Keratinocyte (primary cell): ENCODE data around the gene NINJ2. TPM values are rescaled to one million over a fixed set of nuclear protein-coding genes. Genes with fewer than 3 reads are reported as not detected.

ENCODE experiments used
- DNase-seq: peaks from one replicate; pipeline ENCODE4 v3.0.0-alpha.2; 2011; ENCODE audit warnings: low read depth, missing footprints, low spot score
- FAIRE-seq: peaks from 2 replicates; lab custom pipeline; 2011; peaks lifted over from hg19 to GRCh38; lab: Jason Lieb, UNC
- H2AFZ ChIP-seq: 2 replicates; pipeline ENCODE4 v1.6.0; 2012; ENCODE audit warnings: low read length, control low read depth, inconsistent platforms; ENCODE audit not compliant: control insufficient read depth
- H3K27ac ChIP-seq: 2 replicates; pipeline ENCODE4 v1.5.1; 2011; ENCODE audit warnings: low read length; ENCODE audit not compliant: control insufficient read depth, insufficient read depth
- H3K27me3 ChIP-seq: 3 replicates; pipeline ENCODE4 v1.6.0; 2011; ENCODE audit warnings: low read length; ENCODE audit not compliant: control insufficient read depth, insufficient read depth; ENCODE audit errors: extremely low read depth
- H3K36me3 ChIP-seq, 2 experiments: 2 replicates in 1 of 2; 3 replicates in 1 of 2; pipeline ENCODE4 v1.5.1; 2011; ENCODE audit warnings: low read length in 2 of 2, mild to moderate bottlenecking in 1 of 2; ENCODE audit not compliant: control insufficient read depth in 2 of 2, insufficient read depth in 2 of 2; ENCODE audit errors: extremely low read depth in 1 of 2
- H3K4me1 ChIP-seq: 3 replicates; pipeline ENCODE4 v1.5.1; 2011; ENCODE audit warnings: low read length; ENCODE audit not compliant: control insufficient read depth, insufficient read depth; ENCODE audit errors: extremely low read depth
- H3K4me2 ChIP-seq: 3 replicates; pipeline ENCODE4 v1.6.0; 2011; ENCODE audit warnings: low read depth, low read length; ENCODE audit not compliant: control insufficient read depth, insufficient read depth; ENCODE audit errors: extremely low read depth
- H3K4me3 ChIP-seq, 3 experiments: fragments of 200-600 bp in 1 of 3; sonication (generic) in 1 of 3; 2 replicates in 2 of 3; 3 replicates in 1 of 3; pipeline ENCODE4 v1.5.1; 2011 to 2016; ENCODE audit warnings: low read length in 3 of 3, mild to moderate bottlenecking in 3 of 3, control low read depth in 2 of 3, inconsistent platforms in 1 of 3, low read depth in 1 of 3, mixed read lengths in 1 of 3, mixed run types in 1 of 3, moderate library complexity in 1 of 3; ENCODE audit not compliant: control insufficient read depth in 2 of 3, insufficient read depth in 2 of 3; ENCODE audit errors: extremely low read depth in 1 of 3
- H3K79me2 ChIP-seq: 2 replicates; pipeline ENCODE4 v1.6.0; 2012; ENCODE audit warnings: low read length; ENCODE audit not compliant: control insufficient read depth, insufficient read depth
- H3K9ac ChIP-seq: 3 replicates; pipeline ENCODE4 v1.6.0; 2011; ENCODE audit warnings: low read length; ENCODE audit not compliant: control insufficient read depth, insufficient read depth; ENCODE audit errors: extremely low read depth
- H3K9me1 ChIP-seq: 3 replicates; pipeline ENCODE4 v1.6.0; 2011; ENCODE audit warnings: low read length; ENCODE audit not compliant: control insufficient read depth, insufficient read depth; ENCODE audit errors: extremely low read depth
- H3K9me3 ChIP-seq: 2 replicates; pipeline ENCODE4 v1.5.1; 2012; ENCODE audit warnings: low read depth, low read length; ENCODE audit not compliant: control insufficient read depth
- H4K20me1 ChIP-seq: 3 replicates; pipeline ENCODE4 v1.6.0; 2011; ENCODE audit warnings: low read length; ENCODE audit not compliant: control insufficient read depth, insufficient read depth; ENCODE audit errors: extremely low read depth
- EZH2 ChIP-seq: IDR thresholded peaks from one replicate; pipeline ENCODE4 v1.6.1; 2012; ENCODE audit warnings: inconsistent platforms, mild to moderate bottlenecking, low read length, moderate library complexity
- dilution Hi-C: fragments of 300-500 bp; cut with MboI; formaldehyde crosslinking; loops from one replicate; pipeline ENCODE4 v1.7.0; 2020; ENCODE audit warnings: low sequenced_read_pairs; ENCODE audit not compliant: extremely low pct_ligation_motif_present
- polyA plus RNA-seq, 5 experiments: library from polyadenylated mRNA; depleted of rRNA in 3 of 5; stranded (reverse) in 3 of 5; stranded (forward) in 1 of 5; unstranded in 1 of 5; fragments of >200 nt; gene quantifications; 1 replicate in 1 of 5; 2 replicates in 3 of 5; 3 replicates in 1 of 5; pipeline versions ENCODE4 v1.2.1 to v1.2.3, GENCODE V29; 2011 to 2012; ENCODE audit warnings: missing spikeins in 2 of 5, low read depth in 1 of 5, low replicate concordance in 1 of 5
- TF ChIP-seq, protein P1 (sequence below), 3 experiments: IDR thresholded peaks in 1 of 3; conservative IDR thresholded peaks in 1 of 3; optimal IDR thresholded peaks in 1 of 3; 2 replicates in 2 of 3; 3 replicates in 1 of 3; pipeline versions ENCODE3 to v1.5.1; 2011; ENCODE audit warnings: low read length in 3 of 3, mild to moderate bottlenecking in 3 of 3, moderate library complexity in 2 of 3, control low read depth in 1 of 3, inconsistent platforms in 1 of 3; ENCODE audit not compliant: insufficient read depth in 2 of 3; ENCODE audit errors: extremely low read depth in 1 of 3

Gene NINJ2
- polyA plus RNA-seq, 1 donor (not counting 4 experiments of a cell fraction or from before 2014, with no cell fraction given) = 0.58 TPM

DNA sequence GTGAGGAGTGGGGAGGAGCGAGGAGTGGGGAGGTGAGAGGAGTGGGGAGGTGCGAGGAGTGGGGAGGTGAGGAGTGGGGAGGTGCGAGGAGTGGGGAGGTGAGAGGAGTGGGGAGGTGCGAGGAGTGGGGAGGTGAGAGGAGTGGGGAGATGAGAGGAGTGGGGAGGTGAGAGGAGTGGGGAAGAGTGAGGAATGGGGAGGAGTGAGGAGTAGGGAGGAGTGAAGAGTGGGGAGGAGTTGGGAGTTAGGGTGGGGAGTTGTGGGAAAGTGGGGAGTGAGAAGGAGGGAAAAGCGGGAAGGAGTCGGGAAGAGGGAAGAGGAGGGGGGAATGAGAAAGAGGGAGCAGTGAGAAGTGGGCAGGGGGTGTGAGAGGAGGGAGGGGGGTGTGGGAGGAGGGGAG, 117.4 kb downstream of the NINJ2 start:
- no peaks in the 10 kb centered on the region for H3K36me3 ChIP-seq
- TF ChIP-seq, protein P1, sequence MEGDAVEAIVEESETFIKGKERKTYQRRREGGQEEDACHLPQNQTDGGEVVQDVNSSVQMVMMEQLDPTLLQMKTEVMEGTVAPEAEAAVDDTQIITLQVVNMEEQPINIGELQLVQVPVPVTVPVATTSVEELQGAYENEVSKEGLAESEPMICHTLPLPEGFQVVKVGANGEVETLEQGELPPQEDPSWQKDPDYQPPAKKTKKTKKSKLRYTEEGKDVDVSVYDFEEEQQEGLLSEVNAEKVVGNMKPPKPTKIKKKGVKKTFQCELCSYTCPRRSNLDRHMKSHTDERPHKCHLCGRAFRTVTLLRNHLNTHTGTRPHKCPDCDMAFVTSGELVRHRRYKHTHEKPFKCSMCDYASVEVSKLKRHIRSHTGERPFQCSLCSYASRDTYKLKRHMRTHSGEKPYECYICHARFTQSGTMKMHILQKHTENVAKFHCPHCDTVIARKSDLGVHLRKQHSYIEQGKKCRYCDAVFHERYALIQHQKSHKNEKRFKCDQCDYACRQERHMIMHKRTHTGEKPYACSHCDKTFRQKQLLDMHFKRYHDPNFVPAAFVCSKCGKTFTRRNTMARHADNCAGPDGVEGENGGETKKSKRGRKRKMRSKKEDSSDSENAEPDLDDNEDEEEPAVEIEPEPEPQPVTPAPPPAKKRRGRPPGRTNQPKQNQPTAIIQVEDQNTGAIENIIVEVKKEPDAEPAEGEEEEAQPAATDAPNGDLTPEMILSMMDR (optimal IDR thresholded peaks at IDR 0.05 in 1 of 3, IDR thresholded peaks at IDR 0.05 in 1 of 3, conservative IDR thresholded peaks at IDR 0.05 in 1 of 3; ENCODE audit: extremely low read depth in 1 of 3, insufficient read depth in 2 of 3, low read length in 3 of 3) = no peak
- no peak for TF ChIP-seq EZH2
- FAIRE-seq = no peak
- H3K9me3 ChIP-seq = no peaks in the 10 kb centered on the region
- H3K4me3 ChIP-seq = no peak overlapping the region
- no peak overlapping the region for H3K9ac ChIP-seq
- H3K27me3 ChIP-seq = no peaks in the 10 kb centered on the region
- no peaks in the 10 kb centered on the region for H3K79me2 ChIP-seq
- H3K27ac ChIP-seq = no peak overlapping the region
- H2AFZ ChIP-seq = no peak overlapping the region
- H3K9me1 ChIP-seq = no peaks in the 10 kb centered on the region
- H3K4me2 ChIP-seq = no peak overlapping the region
- peaks cover 6% of the 10 kb centered on the region for H3K4me1 ChIP-seq
- no peaks in the 10 kb centered on the region for H4K20me1 ChIP-seq
- dilution Hi-C loops = no loop called here
- DNase-seq = no peak

DNA sequence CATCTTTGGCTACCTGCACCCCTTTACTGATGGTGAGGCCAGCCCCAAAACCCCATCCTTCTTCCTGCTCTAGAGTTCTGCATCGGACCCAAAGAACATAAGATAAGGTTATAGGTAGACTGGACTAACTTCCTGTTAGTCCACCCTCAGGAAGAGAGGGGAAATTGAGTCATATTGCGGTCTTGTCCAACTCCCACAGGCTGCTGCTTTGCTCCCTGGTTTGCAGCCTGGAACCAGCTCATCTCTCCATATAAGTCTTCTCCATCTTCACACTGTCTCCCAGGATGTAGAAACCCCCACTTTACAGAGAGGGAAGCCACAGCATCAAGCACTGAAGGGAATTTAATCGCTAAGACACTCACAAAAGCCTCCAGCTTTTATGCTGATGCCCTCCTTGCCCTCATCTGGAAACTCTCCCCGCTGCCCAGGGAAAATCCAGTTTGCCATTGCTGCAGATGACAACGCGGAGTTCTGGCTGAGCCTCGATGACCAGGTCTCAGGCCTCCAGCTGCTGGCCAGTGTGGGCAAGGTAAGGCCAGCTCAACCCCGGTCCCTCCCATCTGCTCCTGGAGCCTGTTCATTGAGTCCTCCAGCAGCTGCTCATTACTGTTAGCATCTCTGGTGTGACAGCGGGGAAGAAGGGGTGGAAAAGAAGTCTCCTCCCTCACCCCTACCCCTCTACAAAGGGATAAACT, 118.2 kb downstream of the NINJ2 start:
- no peak for DNase-seq
- H3K4me3 ChIP-seq = no peak overlapping the region
- TF ChIP-seq, protein P1 (optimal IDR thresholded peaks at IDR 0.05 in 1 of 3, IDR thresholded peaks at IDR 0.05 in 1 of 3, conservative IDR thresholded peaks at IDR 0.05 in 1 of 3; ENCODE audit: extremely low read depth in 1 of 3, insufficient read depth in 2 of 3, low read length in 3 of 3) = no peak
- no peaks in the 10 kb centered on the region for H4K20me1 ChIP-seq
- no peak overlapping the region for H3K9ac ChIP-seq
- no peaks in the 10 kb centered on the region for H3K36me3 ChIP-seq
- H3K27me3 ChIP-seq = no peaks in the 10 kb centered on the region
- H3K79me2 ChIP-seq = no peaks in the 10 kb centered on the region
- H2AFZ ChIP-seq = no peak overlapping the region
- H3K4me2 ChIP-seq = no peak overlapping the region
- H3K27ac ChIP-seq = no peak overlapping the region
- FAIRE-seq = no peak
- dilution Hi-C loops = loop anchor here (5.0 kb wide), 1 partner anchor 68 kb away; no protein-coding TSS in a partner anchor
- H3K9me1 ChIP-seq = no peaks in the 10 kb centered on the region
- H3K9me3 ChIP-seq = no peaks in the 10 kb centered on the region
- peaks cover 6% of the 10 kb centered on the region for H3K4me1 ChIP-seq
